AG20443 (cell line): ENCODE results near the gene ARHGEF7.

ENCODE experiments used
- DNase-seq: peaks from one replicate; pipeline ENCODE4 v3.0.0; 2012; ENCODE audit warnings: low spot score, mixed read lengths

ARHGEF7 gene

GRCh38 chr13:111202156-111202621 lies 87.1 kb downstream of the ARHGEF7 start:
- no peak for DNase-seq

- peak; percentile 56 for DNase-seq
Observed at GRCh38 chr13:111202745-111203144, 87.6 kb downstream of the ARHGEF7 start.

GRCh38 chr13:111203736-111204389 lies 88.8 kb downstream of the ARHGEF7 start:
- no peak for DNase-seq

GRCh38 chr13:111204438-111205177 lies 89.5 kb downstream of the ARHGEF7 start:
- DNase-seq: peak; percentile 88

GRCh38 chr13:111206148-111206547 lies 91.0 kb downstream of the ARHGEF7 start:
- DNase-seq: no peak

- DNase-seq: no peak
Observed at GRCh38 chr13:111209613-111210012, 94.5 kb downstream of the ARHGEF7 start.

GRCh38 chr13:111210091-111210490 lies 95.0 kb downstream of the ARHGEF7 start:
- no peak for DNase-seq

GRCh38 chr13:111210544-111211469 lies 95.7 kb downstream of the ARHGEF7 start:
- peak; percentile 85 for DNase-seq

- no peak for DNase-seq
Observed at GRCh38 chr13:111211789-111212516, 96.8 kb downstream of the ARHGEF7 start.

GRCh38 chr13:111212517-111212873 lies 97.4 kb downstream of the ARHGEF7 start:
- DNase-seq: no peak

- no peak for DNase-seq
Observed at GRCh38 chr13:111213964-111214726, 99.0 kb downstream of the ARHGEF7 start.

GRCh38 chr13:111215081-111216047 lies 100.3 kb downstream of the ARHGEF7 start:
- no peak for DNase-seq

GRCh38 chr13:111216166-111216960 lies 101.3 kb downstream of the ARHGEF7 start:
- DNase-seq: peak; percentile 27

GRCh38 chr13:111217641-111218040 lies 102.5 kb downstream of the ARHGEF7 start:
- DNase-seq: no peak

- DNase-seq: peak; percentile 82
Observed at GRCh38 chr13:111219280-111219679, 104.2 kb downstream of the ARHGEF7 start.

- no peak for DNase-seq
Observed at GRCh38 chr13:111219950-111220349, 104.8 kb downstream of the ARHGEF7 start.

GRCh38 chr13:111225166-111225565 lies 110.1 kb downstream of the ARHGEF7 start:
- DNase-seq: no peak

- no peak for DNase-seq
Observed at GRCh38 chr13:111225810-111226546, 110.9 kb downstream of the ARHGEF7 start.
